ENCODE results near the gene PPM1F. TPM values are rescaled to one million over a fixed set of nuclear protein-coding genes. Genes with fewer than 3 reads are reported as not detected.
"Not testable (repeated sequence)": the region's sequence is repeated elsewhere in the genome, so short reads cannot be mapped to it uniquely, and the experiment has no call there.

Gene PPM1F
- total RNA-seq, 1 donor from 2014 or later = 8.4 TPM

DNA sequence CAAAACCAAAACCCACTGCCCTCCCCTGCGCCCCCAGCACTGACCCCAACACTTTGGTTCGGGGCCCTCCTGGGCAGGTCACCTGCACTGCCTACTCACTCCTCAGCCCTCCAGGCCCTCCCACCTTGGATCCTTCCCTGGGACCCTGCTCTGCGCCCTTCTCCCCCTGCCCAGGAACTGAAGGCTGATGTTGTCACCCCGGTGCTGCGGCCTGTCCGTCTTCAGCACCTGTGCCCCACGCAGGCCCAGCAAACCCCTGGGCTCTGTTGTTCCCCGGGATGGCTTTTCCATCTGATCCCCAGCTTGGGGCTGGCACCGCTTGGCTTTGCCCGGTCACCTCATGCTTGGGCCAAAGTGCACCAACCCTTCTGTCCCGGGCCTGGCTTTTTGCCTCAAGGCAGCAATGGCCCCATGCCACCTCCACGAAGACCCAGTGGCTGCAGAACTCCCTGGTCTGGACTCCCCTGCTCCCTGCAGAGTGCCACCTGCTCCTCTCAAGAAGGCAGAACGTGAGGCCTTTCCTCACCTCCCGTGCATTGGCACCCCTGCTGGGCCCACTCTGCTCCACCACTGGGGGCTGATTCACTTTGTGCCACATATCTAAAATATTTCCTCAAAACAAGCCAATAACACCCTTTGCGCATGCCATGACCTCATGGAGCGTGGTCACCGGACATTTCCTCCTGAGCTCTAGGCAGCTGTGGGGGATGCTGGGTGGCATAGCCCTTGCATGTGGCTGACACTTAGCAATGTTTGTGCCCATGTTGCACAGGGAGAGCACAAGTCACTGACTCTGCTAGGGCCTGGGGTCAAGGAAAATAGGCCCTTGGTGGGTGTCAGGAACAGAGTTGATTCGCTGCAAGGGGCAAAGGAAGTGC, 8.8 kb downstream of the PPM1F start:
- DNase-seq (ENCODE audit: low spot score) = peak; percentile 86

DNA sequence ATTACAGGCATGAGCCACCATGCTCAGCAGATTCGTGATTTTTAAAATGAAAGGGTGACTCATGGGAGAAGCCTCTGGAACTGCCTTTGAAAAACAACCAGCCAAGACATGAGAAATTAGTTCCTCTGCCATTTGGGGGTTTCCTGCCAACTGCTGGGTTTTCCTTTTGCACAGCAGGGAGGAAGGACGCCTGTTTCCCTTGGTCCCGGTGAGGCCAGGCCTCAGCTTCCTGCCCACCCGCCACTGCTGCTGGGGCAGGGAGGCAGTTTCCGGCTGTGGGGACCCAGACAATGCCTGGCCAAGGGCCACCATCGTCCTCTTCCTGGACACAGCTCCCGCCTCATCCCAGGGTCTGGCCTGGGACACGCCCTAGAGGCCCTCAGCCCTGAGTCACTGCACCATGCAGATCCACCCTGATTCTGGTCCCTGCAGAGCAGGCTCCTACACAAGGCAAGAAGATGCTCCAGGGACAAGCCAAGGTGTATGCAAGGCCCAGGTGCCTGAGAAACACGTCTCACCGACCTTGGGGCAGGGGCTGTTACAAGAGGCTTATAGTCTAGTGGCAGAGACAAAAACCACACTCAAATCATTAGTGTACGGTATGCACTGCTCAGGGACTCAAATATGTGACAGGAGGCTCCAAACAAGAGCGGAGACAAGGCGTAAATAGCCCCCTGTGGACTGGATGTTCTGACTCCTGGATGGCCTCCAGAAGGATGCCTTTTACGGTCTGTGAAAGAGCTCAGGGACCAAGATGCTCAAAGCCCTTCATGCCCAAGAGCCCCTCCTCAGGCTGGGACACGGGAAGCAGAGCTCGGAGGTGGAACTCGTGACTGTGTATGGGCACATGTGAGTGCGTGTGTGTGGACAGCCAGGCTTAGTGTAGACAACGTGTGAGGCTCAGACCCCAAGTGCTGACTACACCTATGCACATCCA, 10.0 kb downstream of the PPM1F start:
- ATAC-seq (peak; percentile 1), DNase-seq (ENCODE audit: low spot score) (peak; percentile 68)

More for the DNA sequence above, 8.8 kb downstream of the PPM1F start:
- peak; percentile 73 for ATAC-seq

DNA sequence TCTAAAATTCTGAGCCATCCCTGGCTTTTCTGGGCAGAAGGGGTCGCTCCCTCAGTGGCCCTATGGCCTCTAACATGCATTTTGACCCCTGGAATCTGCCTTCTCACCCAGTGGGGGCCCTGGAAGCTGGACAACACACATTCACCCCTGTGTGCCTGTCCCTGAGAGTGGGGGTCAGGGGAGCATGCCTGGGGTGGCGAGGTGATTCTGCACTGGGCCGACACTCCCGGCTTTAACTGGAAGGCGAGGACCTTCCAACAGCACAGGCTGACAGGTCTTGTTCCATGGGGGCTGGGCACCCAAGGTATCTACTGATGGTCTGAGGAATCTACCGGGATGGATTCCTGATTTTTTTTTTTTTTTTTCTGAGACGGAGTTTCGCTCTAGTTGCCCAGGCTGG, 10.7 kb downstream of the PPM1F start:
- DNase-seq (ENCODE audit: low spot score) = no peak
- ATAC-seq = no peak

DNA sequence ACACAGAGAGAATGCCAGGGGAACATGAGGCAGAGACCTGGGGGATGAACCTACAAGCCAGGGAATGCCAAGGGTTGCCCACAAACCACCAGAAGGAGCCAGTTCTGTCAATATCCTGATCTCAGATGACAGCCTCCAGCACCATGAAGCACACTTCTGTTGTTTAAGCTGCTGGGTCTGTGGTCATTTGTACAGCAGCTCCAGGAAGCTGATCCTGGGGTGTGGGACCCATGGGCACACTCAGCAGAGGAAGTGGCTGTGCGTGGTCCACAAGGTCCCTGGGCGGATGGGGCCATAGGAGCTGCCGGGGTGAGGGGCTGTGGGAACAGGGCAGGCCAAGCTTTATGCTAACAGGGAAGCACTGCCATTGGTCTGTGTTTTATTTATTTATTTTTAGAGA, 12.1 kb downstream of the PPM1F start:
- DNase-seq (ENCODE audit: low spot score) = no peak
- ATAC-seq = no peak

DNA sequence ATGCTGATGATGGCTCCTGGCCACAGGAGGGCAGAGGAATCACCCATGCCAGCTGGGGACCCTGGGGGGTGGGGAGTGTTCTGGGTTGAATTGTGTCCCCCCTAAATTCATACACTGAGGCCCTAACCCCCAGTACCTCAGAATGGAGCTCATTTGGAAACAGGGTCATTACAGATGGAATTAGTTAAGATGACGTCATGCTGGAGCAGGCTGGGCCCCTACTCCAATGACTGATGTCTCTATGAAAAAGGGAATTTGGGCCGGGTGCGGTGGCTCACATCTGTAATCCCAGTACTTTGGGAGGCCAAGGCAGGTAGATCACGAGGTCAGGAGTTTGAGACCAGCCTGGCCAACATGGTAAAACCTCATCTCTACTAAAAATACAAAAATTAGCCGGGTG, 12.7 kb downstream of the PPM1F start:
- DNase-seq (ENCODE audit: low spot score); ATAC-seq: not testable (repeated sequence)

DNA sequence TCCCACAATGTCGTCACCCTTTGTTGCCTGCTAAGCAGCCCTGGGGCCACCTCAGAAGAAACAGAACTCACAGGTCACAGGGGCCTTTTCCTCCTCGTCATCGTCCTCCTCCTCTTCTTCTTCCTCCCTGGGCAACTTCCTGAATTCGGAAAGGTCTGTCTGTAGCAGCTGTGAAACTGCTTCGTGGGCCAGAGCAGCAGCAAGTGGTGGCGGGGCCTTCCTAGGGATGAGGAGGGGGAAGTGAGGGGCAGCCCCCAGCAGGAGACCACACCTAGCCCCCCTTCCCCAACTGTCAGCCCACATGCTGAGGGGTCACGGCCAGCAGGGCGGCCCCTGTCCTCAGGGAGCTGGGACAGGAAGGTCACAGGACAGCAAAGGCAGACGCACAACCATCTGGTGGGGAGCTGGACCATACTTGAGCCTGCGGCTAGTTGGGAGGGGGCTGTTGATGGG, 13.2 kb downstream of the PPM1F start:
- DNase-seq (ENCODE audit: low spot score) (no peak), ATAC-seq (no peak)

DNA sequence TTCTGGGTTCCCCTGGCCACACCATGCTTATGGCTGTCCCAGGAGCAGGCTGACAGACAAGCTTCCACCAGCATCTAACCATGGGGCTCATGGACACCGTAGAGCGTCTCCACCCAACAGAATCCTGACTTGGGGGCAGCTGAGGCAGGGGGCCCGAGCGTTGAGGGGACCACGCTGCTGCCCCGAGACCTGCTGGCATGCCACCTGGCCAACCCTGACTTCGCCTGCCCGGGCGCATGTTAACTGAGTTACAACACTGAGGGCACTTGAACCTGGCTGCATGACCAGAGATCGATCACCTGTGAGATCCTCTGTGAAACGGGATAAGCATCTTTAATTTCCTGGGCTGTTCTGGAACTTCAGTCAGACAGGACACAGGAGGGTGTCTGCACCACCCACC, 13.7 kb downstream of the PPM1F start:
- peak; percentile 74 for DNase-seq (ENCODE audit: low spot score)
- peak; percentile 42 for ATAC-seq

DNA sequence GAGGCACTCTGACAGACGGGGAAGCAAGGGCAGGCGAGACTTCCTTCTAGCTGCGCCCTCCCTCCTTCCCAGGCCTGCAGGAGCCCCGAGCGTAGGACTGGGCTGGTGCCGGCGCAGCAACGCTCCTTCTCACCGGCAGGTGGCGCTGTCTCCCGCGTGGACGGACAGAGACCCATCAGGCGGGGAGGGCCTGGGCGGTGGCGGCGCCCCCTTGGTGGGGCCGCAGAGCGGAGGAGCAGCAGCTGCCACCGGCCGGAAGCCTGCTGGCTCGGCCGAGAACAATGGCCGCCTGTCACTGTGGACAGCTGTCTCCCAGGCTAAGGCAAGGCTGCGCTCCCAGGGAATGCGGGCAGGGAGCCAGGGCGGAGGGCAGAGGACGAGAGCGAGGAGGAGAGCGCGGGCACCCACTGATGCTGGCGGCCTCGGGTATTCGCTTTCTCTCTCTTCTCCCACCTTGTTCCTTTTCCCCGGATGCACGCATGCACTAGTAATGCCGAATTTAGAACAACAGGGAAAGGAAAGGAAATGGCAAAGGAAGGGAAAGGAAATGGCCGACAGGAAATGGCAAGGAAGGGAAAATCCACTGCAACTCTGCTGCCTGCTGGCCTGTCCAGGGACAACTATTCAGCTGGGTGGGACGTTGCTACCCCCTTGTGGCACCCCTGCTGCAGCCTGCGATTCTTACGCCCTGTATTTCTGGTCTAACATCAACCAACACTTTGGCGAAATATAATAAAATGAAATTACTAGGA, 14.4 kb downstream of the PPM1F start:
- peak; percentile 93 for ATAC-seq

DNA sequence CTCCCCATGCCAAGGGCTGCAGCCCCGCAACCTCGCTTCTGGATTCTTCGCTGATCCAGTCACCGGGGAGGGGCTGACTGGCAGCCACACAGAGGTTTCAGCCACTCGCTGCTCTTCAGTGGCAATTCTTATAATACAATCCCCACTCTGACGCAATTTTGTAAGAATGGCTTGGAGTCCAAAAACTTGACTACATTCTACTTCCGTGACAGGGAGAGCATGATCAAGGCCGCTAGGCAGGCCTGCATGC, 14.9 kb downstream of the PPM1F start:
- DNase-seq (ENCODE audit: low spot score) = no peak
- peak; percentile 5 for ATAC-seq

More for the DNA sequence above, 14.4 kb downstream of the PPM1F start:
- peak; percentile 94 for DNase-seq (ENCODE audit: low spot score)

DNA sequence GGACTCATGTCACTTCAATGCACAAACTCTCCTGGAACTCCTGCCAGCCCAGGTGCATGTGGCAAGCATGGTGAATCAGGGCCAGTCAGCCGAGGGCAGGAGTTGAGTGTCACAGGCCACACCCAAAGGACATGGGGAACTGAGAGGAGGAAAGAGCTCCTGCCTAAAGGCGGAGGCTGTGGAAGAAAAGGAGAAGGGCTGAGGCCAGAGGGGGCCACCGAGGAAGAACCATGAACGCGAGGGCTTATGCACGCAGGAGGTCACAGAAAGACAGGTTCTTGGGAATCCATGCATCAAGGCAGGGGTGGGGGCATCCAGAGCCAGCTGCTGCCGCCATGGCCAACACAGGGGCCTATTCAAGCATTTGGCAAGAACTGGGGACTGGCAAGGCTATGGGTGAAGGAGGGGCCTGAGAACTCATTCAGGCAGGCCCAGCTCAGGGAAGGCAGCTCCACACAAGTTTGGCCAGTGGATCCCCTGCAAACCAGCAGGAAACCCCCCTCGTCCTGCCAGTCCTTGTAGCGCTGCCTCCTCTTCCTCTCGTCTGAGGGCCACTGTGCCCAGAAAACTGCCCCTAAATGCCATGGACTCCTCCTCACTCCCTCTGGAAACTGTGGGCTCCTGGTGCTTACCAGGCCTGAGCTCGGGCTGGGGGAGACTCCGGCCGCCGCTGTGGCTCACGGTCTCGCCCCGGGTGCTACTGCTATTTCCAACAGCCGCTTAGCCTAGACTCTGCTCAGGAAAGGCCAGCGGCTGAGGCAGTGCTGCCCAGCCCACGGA, 15.4 kb downstream of the PPM1F start:
- ATAC-seq (no peak), DNase-seq (ENCODE audit: low spot score) (peak; percentile 49)

DNA sequence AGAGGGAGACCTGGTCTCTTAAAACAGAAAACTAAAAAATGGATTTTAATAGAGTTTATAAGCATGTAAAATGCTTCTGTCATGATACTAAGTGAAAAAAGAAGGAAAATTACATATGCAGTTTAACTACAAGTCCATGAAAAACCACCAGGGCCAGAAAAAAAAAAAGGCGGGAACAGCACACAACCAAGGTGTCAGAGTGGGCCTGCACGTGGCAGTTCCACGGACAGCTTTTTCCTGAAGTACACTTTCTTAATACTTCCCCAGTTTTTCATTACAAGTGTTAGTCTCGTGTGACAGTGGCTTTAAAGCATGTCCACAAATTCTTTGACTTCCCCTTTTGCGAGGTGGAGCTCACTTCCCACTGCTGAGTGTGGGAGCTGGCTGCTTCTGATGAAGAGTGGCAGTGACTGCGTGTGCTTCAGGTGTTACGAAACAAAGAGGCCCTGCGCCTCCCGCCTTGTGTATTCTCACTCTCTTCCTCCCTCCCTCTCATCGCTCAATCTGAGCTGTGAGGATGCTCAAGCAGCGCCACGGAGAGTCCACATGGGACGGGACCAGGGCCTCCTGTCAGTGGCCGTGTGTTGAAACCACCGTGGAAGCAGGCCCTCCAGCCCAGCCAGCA, 16.4 kb downstream of the PPM1F start:
- peak; percentile 49 for DNase-seq (ENCODE audit: low spot score)
- no peak for ATAC-seq

DNA sequence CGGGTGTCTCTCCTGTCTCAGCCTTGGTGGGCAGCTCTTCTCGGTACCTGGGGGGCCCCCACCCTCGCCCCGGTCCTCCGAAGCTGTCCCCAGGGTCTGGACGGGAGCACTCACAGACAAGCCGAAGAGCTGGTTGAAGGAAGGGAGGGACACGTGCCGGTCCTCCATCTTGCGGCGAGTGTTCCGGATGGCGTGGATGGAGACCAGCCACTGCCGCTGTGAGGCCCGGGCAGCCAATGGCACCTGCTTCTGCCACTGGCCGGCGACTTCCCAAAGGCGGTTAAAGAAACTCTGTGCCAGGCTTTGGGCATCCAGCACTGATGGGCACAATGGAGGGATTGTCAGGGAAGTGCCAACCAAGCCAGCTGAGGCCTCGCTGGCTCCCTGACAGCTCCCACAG, 18.7 kb downstream of the PPM1F start:
- no peak for DNase-seq (ENCODE audit: low spot score)
- ATAC-seq = no peak

DNA sequence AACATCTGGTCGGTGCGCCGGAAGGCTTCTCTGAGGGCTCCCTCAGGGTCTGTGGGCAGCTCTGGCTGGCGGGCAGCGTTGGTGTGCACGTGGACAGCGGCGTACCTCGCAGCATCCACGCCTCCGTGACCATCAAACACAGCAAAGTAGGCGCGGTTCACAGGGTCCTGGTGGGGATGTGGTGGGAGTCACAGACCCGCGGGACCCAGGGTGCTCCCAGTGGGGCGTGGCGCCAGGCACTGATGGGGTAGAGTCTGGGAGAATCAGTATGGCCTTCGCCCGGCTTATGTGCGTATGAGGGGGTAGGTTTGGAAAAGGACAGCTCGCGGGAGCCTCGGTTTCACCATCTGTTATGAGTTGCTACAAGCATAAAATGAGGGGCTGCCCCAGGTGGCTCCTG, 19.2 kb downstream of the PPM1F start:
- no peak for DNase-seq (ENCODE audit: low spot score)
- ATAC-seq = no peak

DNA sequence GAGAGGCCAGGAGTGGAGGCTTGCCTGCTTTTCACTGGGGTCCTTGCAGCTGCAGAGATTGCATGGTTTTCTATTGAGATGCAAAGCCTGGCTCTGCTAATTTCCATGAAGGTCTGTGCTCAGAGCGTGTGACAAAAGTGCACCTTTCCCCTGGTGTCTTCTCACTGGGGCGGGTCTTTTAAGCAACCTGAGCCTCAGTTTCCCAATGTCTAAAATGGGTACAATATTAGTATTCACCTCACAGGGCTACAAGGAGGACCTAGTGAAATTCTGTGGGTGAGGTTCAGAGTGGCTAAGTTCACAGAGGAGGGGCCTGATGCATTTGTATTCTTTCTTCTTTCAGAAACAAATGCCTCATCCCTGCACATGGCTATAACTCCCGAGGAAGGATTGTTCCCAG, 20.3 kb downstream of the PPM1F start:
- no peak for ATAC-seq
- DNase-seq (ENCODE audit: low spot score) = no peak

DNA sequence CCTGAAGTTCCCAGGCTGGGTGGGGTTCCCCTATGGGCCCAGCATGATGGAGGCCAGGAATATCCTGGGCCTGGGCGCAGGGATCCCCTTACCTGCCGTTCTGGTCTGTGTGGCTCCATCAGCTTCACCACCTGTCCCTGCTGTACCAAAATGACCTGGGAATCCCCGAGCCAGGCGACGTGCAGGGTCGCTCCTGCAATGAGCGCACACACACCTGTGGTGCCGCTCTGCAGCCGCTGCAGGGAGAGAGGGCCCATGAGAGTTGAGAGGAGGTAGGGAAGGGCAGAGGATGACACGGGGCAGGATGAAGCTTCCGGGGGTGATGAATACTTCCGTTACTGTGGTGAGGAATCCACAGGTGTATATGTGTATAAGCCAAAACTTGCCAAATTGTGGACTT, 21.6 kb downstream of the PPM1F start:
- ATAC-seq = no peak

DNA sequence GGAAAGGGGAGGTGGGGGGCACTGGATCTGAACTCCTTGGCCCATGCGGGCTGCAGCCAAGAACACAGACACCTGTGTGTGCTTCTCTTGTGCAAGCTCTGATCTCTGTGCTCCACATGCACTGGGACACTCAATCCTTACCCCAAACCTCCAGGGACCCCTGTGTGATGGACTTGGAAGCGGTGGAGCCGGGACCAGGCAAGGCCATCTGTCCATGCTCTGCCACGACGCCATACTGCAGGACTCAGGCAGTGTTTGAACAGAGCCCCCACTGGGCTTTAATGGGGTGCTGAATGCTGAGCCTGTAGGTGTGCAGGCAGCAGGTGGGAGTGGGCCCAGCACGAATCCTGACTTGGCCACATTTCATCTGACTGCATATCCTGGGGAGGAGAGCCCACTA, 23.4 kb downstream of the PPM1F start:
- ATAC-seq (no peak), DNase-seq (ENCODE audit: low spot score) (no peak)

More for the DNA sequence above, 21.6 kb downstream of the PPM1F start:
- no peak for DNase-seq (ENCODE audit: low spot score)

DNA sequence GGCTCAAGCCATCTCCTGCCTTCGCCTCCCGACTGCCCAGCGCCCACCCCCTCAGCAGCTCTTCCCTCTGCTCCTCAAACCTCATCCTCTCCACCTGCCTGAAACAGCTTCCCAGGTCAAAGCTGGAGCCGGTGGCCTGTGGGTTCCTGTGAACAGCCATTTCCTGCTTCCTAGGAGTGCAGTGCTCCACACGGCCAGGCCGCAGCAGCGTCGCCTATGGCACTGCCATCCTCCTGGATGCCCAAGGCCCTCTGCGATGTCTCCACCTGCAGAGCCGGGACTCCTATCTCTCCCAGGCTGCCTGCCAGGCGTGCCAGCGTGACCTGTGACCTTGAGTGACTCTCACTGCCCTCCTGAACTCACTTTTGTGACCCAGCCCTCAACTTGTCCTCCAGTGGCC, 24.6 kb downstream of the PPM1F start:
- DNase-seq (ENCODE audit: low spot score) (peak; percentile 84), ATAC-seq (peak; percentile 95)

DNA sequence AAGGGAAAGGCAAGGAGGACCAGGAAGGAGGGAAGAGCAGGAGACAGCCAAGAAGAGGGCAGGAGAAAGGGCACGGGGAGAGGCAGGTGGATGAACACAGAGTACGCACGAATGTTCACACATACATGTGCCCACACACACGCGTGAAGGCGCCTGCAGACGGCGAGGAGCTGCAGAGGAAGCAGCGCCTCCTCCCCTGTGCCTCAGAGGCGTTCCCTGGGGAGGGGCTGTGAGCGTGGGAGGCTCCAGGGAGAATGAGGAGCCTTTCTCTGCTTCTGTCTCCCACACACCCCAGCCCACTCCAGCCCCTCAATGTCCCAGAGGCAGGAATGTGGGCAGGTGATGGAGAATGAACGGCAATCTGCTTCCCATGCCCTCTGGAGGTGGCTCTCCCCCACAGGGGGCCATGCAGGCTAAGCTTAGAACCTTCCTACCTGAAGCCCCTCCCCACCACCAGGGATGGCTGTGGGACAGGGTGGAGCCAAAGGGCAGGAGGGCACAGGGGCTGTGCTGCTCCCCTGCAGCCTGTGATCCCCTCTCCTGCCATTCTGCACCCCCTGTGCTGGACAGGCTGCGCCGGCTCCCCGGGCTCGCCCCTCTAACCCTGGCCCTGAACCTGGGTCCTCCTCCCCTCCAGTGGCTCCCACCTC, 25.3 kb downstream of the PPM1F start:
- DNase-seq (ENCODE audit: low spot score) = no peak
- no peak for ATAC-seq

DNA sequence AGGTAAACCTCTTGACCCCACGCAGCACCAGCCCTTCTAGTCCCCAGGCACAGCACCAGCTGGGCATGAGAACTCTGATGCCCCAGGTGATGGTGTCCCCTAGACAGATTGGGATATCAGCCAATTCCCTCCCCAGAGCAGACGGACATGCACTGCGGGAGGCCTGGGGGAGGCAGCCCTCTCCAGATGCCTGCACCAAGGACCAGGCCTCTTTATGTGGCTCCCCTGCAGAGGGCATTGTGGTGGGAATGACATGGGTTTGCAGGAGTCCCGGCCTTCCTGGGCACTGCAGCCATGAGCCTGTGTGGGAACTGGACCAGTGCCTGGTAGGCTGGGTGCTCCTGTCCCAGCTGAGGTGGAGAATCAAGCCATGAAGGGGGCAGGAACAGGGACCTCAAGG, 25.9 kb downstream of the PPM1F start:
- ATAC-seq (no peak), DNase-seq (ENCODE audit: low spot score) (no peak)

Data from left lobe of liver (tissue), 2 donors.